SIG-M5 treated with dmso at 0.1 percent for 504 hours (cell line): ENCODE results near the gene MACROD1.
A peak's percentile ranks its signal among the peaks of the same experiment; 100 is the strongest.

ENCODE experiments used
- DNase-seq: peaks from one replicate; lab custom pipeline; 2025; ENCODE audit not compliant: unreplicated experiment; lab: John Stamatoyannopoulos, UW

Gene MACROD1

GRCh38 chr11:64038500-64038899 lies 127.4 kb downstream of the MACROD1 start:
- no peak for DNase-seq

GRCh38 chr11:64037027-64037634 lies 128.8 kb downstream of the MACROD1 start:
- DNase-seq = no peak

GRCh38 chr11:64036087-64037026 lies 129.6 kb downstream of the MACROD1 start:
- DNase-seq = peak; percentile 40

GRCh38 chr11:64035576-64035975 lies 130.3 kb downstream of the MACROD1 start, which contains the start of gene FLRT1:
TSS of gene FLRT1 (plus strand) at chr11:64035931. CDS start at chr11:64116268, 80,337 bp downstream.
- DNase-seq = no peak

GRCh38 chr11:64035081-64035524 lies 130.8 kb downstream of the MACROD1 start:
- no peak for DNase-seq

- DNase-seq = no peak
Measured at GRCh38 chr11:64034411-64034811, 131.5 kb downstream of the MACROD1 start.

- DNase-seq = no peak
Measured at GRCh38 chr11:64032050-64032449, 133.9 kb downstream of the MACROD1 start.

GRCh38 chr11:64031001-64031400 lies 134.9 kb downstream of the MACROD1 start:
- no peak for DNase-seq

- DNase-seq = no peak
Measured at GRCh38 chr11:64029773-64030172, 136.1 kb downstream of the MACROD1 start.

- DNase-seq = no peak
Measured at GRCh38 chr11:64028398-64029115, 137.4 kb downstream of the MACROD1 start.

- peak; percentile 49 for DNase-seq
Measured at GRCh38 chr11:64027651-64028397, 138.1 kb downstream of the MACROD1 start.

GRCh38 chr11:64026575-64027205 lies 139.2 kb downstream of the MACROD1 start:
- no peak for DNase-seq

GRCh38 chr11:64025205-64025604 lies 140.7 kb downstream of the MACROD1 start:
- DNase-seq = no peak

GRCh38 chr11:64023712-64024710 lies 141.9 kb downstream of the MACROD1 start:
- DNase-seq = no peak

GRCh38 chr11:64022125-64022784 lies 143.7 kb downstream of the MACROD1 start:
- DNase-seq = no peak

- no peak for DNase-seq
Measured at GRCh38 chr11:64021757-64022093, 144.2 kb downstream of the MACROD1 start.

- DNase-seq = no peak
Measured at GRCh38 chr11:64020976-64021756, 144.7 kb downstream of the MACROD1 start.
